ENCODE results near the gene ARMH1.
A peak's percentile ranks its signal among the peaks of the same experiment; 100 is the strongest.

ARMH1 gene

DNA sequence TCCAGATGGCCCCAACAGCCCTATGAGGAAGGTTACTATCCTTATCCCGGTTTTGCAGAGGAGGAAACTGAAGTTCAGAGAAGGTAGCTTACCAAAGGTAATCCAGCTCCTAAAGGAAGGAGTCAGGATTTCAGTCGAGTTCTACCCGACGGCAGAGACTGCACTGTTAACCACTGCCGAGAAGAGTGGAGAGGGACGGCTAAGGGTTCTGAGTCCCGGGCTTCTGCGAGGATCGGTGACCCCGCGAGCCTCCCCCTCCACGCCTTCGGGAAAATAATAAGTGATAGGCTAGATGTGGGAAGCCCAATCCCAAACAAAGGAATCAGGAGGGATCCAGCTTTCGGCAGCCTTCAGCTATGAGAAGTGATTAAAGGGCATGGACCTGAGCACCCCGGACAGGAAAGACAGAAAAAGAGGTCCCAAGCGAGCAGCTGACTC, 820 bp upstream of the ARMH1 start:
- no peaks in the 10 kb centered on the region for H3K9me3 ChIP-seq (ENCODE audit: control insufficient read depth, insufficient read depth, low read depth, low read length)
- H3K4me1 ChIP-seq (ENCODE audit: control insufficient read depth, insufficient read depth, low read length) = peaks cover 35% of the 10 kb centered on the region
- H3K36me3 ChIP-seq (ENCODE audit: control insufficient read depth, insufficient read depth, low read length) = no peaks in the 10 kb centered on the region
- peak overlapping the region; percentile 62 for H3K9ac ChIP-seq (ENCODE audit: low read length)
- no peak overlapping the region; the same call in 1 of the 2 replicates for H3K27ac ChIP-seq (ENCODE audit: low read depth, low read length)
- no peaks in the 10 kb centered on the region for H3K27me3 ChIP-seq (ENCODE audit: control insufficient read depth, insufficient read depth, low read length)
- H3K4me3 ChIP-seq (ENCODE audit: low read depth, low read length) = peak overlapping the region; percentile 85

DNA sequence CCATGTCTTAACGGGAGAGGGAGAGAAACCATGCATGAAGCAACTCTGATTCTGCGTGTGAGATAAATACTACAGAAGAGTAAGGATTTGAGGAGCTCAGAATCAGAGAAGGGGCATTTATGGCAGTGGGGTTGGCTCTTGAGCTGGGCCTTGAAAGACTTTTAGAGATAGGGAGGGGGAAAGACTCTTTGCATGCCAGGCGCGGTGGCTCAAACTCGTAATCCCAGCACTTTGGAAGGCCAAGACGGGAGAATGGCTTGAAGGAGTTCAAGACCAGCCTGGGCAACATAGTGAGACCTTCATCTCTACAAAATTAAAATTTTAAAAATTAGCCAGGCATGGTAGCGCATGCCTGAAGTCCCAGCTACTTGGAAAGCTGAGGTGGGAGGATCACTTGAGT, 672 bp downstream of the ARMH1 start:
- Histone ChIP-seq H3K4me3 (ENCODE audit: low read depth, low read length) (peak overlapping the region; percentile 85), H3K9me3 (ENCODE audit: control insufficient read depth, insufficient read depth, low read depth, low read length) (no peaks in the 10 kb centered on the region), H3K27ac (ENCODE audit: low read depth, low read length) (no peak overlapping the region), H3K27me3 (ENCODE audit: control insufficient read depth, insufficient read depth, low read length) (no peaks in the 10 kb centered on the region), H3K36me3 (ENCODE audit: control insufficient read depth, insufficient read depth, low read length) (no peaks in the 10 kb centered on the region), H3K4me1 (ENCODE audit: control insufficient read depth, insufficient read depth, low read length) (peaks cover 35% of the 10 kb centered on the region), H3K9ac (ENCODE audit: low read length) (no peak overlapping the region)

DNA sequence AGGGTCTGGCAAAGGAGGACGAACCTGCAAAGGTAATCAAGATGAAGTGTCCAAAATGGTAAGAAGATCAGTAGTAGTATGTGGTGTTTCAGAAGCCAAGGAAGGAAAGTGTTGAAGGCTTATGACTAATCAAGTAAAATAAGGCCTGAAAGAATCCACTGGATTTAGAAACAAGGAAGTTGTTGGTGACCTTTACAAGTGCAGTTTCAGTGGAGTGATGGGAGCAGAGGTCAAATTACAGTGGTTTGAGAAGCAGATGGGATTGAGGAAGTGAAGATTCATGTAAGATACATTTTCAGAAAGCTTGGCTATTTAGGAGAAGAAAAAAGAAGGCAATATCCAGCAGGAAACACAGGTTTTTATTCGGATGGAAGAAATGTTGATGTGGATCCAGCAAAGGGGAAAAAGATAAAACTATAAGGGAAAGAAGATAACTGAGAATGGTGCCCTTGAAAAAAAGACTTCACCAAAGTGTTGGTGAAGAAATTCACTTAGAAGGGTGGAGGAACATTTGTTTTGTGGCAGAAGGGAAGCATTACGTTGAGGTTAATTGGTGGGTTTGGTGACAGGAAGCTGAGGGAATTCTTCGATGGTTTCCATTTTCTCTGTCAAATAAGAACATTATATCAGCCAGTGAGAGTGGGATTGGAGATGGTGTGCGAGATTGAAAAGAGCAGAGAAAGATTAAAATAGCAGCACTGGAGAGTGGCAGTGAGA, 2.1 kb downstream of the ARMH1 start:
- Histone ChIP-seq H3K36me3 (ENCODE audit: control insufficient read depth, insufficient read depth, low read length) (no peaks in the 10 kb centered on the region), H3K27me3 (ENCODE audit: control insufficient read depth, insufficient read depth, low read length) (no peaks in the 10 kb centered on the region), H3K4me3 (ENCODE audit: low read depth, low read length) (no peak overlapping the region), H3K4me1 (ENCODE audit: control insufficient read depth, insufficient read depth, low read length) (peaks cover 38% of the 10 kb centered on the region), H3K9me3 (ENCODE audit: control insufficient read depth, insufficient read depth, low read depth, low read length) (no peaks in the 10 kb centered on the region), H3K27ac (ENCODE audit: low read depth, low read length) (no peak overlapping the region), H3K9ac (ENCODE audit: low read length) (no peak overlapping the region)

DNA sequence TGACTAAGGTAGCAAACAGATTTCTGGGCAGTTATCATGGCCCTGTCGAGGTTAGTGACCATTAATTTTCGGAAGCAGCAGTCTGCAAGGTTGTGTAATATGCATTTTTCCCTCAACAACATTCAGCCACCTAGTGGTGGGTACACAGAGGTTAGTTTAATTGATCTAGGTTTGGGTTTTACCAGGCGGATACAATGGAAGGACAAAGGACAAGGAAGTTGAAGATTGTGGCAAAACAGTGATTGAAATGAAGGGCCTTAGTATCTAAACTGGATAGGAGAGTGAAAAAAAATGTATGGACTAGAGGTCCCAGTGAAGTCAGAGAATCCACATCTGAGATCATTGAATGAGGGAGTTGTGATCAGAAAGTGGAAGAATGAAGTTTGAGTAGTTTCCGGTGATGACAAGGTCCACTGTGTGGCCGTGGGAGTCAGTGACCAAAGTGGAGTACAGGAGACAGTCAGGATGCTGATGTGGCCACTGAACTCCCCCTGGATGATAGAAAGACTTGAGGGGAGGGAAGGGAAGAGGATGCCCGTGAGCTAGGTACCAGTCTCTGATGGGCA, 2.8 kb downstream of the ARMH1 start:
- H3K27me3 ChIP-seq (ENCODE audit: control insufficient read depth, insufficient read depth, low read length) = no peaks in the 10 kb centered on the region
- H3K36me3 ChIP-seq (ENCODE audit: control insufficient read depth, insufficient read depth, low read length) = no peaks in the 10 kb centered on the region
- peaks cover 40% of the 10 kb centered on the region for H3K4me1 ChIP-seq (ENCODE audit: control insufficient read depth, insufficient read depth, low read length)
- no peak overlapping the region for H3K9ac ChIP-seq (ENCODE audit: low read length)
- no peak overlapping the region for H3K4me3 ChIP-seq (ENCODE audit: low read depth, low read length)
- H3K9me3 ChIP-seq (ENCODE audit: control insufficient read depth, insufficient read depth, low read depth, low read length) = no peaks in the 10 kb centered on the region
- no peak overlapping the region for H3K27ac ChIP-seq (ENCODE audit: low read depth, low read length)

DNA sequence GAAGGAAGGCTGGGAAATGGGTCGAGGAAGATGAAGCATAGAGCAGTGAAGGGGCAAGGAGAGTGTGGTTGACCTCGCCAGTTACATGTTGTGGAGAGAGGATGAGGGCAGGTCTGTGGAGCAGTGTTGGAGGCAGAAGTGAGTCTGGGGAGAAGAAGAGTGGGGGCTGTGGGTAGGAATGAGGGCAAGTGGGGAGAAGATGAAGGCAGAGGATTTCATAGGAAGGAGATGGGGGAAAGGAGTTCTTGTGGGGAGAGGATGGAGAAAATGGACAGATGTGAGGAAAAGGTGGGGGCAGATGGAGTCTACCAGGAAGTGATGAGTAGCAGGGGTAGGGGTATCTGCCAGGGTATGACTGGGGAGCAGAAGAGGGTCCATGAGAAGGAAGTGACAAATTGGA, 3.6 kb downstream of the ARMH1 start:
- Histone ChIP-seq H3K4me3 (ENCODE audit: low read depth, low read length) (no peak overlapping the region), H3K36me3 (ENCODE audit: control insufficient read depth, insufficient read depth, low read length) (no peaks in the 10 kb centered on the region), H3K9me3 (ENCODE audit: control insufficient read depth, insufficient read depth, low read depth, low read length) (no peaks in the 10 kb centered on the region), H3K27ac (ENCODE audit: low read depth, low read length) (no peak overlapping the region), H3K9ac (ENCODE audit: low read length) (no peak overlapping the region), H3K27me3 (ENCODE audit: control insufficient read depth, insufficient read depth, low read length) (no peaks in the 10 kb centered on the region), H3K4me1 (ENCODE audit: control insufficient read depth, insufficient read depth, low read length) (peaks cover 32% of the 10 kb centered on the region)

DNA sequence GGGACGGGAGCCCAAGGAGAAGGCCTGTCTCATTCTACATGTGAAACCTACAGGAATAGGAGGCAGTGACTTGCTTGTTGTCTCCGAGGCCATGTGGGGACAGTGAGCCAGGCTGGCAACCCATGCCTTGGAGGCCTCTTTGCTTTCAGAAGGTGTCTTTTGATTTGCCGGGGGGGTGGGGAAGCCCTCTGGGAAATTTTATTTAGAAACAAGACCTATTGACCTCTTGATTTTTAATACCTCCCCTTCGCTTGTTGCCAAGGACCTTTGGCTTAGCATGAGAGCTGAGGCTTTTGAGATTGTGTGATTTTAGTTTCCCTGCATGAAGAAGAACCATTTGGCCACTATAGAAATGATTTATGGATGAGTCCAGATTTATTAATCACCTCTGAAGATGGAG, 4.1 kb downstream of the ARMH1 start:
- H3K4me1 ChIP-seq (ENCODE audit: control insufficient read depth, insufficient read depth, low read length) = peaks cover 27% of the 10 kb centered on the region

DNA sequence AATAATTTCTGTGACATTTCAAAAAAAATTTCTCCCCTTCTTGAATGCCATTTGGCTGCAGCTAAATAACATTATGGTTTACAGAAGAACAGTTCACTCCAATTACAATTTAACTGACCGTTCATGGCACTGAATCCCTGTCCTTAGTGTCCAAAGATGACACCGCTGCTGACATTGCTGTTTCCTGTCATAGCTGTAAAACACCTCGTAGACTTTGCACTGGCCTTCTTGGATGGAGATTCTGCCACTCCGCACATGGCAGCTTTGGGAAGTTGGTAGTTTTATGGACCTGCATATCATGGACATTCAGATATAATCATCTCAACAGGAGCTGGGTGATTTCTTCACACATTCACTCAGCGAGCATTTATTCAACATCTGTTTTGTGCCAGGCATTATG, 5.0 kb downstream of the ARMH1 start:
- no peak overlapping the region for H3K9ac ChIP-seq (ENCODE audit: low read length)
- H3K27me3 ChIP-seq (ENCODE audit: control insufficient read depth, insufficient read depth, low read length) = no peaks in the 10 kb centered on the region
- no peaks in the 10 kb centered on the region for H3K36me3 ChIP-seq (ENCODE audit: control insufficient read depth, insufficient read depth, low read length)
- H3K9me3 ChIP-seq (ENCODE audit: control insufficient read depth, insufficient read depth, low read depth, low read length) = no peaks in the 10 kb centered on the region
- peaks cover 28% of the 10 kb centered on the region for H3K4me1 ChIP-seq (ENCODE audit: control insufficient read depth, insufficient read depth, low read length)
- no peak overlapping the region for H3K4me3 ChIP-seq (ENCODE audit: low read depth, low read length)
- H3K27ac ChIP-seq (ENCODE audit: low read depth, low read length) = no peak overlapping the region

More for the DNA sequence above, 4.1 kb downstream of the ARMH1 start:
- no peaks in the 10 kb centered on the region for H3K9me3 ChIP-seq (ENCODE audit: control insufficient read depth, insufficient read depth, low read depth, low read length)
- no peak overlapping the region for H3K4me3 ChIP-seq (ENCODE audit: low read depth, low read length)
- no peaks in the 10 kb centered on the region for H3K27me3 ChIP-seq (ENCODE audit: control insufficient read depth, insufficient read depth, low read length)
- H3K36me3 ChIP-seq (ENCODE audit: control insufficient read depth, insufficient read depth, low read length) = no peaks in the 10 kb centered on the region
- H3K9ac ChIP-seq (ENCODE audit: low read length) = no peak overlapping the region
- H3K27ac ChIP-seq (ENCODE audit: low read depth, low read length) = no peak overlapping the region

DNA sequence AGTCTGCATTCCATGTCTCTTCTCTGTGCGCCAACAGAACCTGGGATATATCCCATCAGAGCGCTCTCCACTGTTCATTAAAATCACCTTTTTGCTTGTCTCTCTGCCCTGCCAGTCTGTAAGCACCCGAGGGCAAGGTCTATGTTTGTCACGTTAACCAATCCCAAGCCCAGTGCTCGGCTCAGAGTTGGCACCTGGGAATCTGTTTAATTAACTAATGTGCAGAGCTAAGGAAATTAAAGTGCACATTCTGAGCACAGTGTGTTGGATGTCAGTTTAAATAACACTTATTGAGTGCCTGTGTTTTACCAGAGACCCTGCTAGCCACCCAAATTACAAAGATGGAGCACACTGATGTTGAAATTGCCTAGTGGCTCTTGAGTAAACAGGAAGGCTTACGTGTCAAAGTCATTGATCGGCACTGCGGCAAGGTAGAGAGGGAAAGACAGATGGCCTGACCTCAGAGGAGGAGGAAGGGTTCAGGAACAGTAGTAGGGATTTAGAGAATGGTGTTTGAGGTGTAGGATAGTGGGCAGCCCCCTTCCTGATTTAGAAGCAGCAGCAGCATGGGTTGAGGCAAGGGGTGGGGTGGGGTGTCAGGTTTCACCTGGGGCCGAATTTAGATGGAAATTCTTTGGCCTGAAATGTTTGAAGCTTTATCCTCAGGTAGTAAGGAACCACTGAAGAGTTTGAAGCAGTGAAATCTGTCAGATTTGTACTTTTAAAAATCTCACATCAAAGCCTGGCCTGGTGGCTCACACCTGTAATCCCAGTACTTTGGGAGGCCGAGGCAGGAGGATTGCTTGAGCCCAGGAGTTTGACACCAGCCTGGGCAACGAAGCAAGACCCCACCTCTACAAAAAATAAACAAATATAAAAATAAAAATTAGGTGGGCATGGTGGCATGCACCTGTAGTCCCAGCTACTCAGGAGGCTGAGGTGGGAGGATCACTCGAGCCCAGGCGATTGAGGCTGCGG, 7.7 kb downstream of the ARMH1 start:
- no peaks in the 10 kb centered on the region for H3K36me3 ChIP-seq (ENCODE audit: control insufficient read depth, insufficient read depth, low read length)
- H3K4me3 ChIP-seq (ENCODE audit: low read depth, low read length) = peak overlapping the region; percentile 5; the same call in 1 of the 2 replicates
- H3K9me3 ChIP-seq (ENCODE audit: control insufficient read depth, insufficient read depth, low read depth, low read length) = no peaks in the 10 kb centered on the region
- H3K27ac ChIP-seq (ENCODE audit: low read depth, low read length) = no peak overlapping the region
- no peak overlapping the region for H3K9ac ChIP-seq (ENCODE audit: low read length)
- H3K27me3 ChIP-seq (ENCODE audit: control insufficient read depth, insufficient read depth, low read length) = no peaks in the 10 kb centered on the region
- peaks cover 18% of the 10 kb centered on the region for H3K4me1 ChIP-seq (ENCODE audit: control insufficient read depth, insufficient read depth, low read length)

DNA sequence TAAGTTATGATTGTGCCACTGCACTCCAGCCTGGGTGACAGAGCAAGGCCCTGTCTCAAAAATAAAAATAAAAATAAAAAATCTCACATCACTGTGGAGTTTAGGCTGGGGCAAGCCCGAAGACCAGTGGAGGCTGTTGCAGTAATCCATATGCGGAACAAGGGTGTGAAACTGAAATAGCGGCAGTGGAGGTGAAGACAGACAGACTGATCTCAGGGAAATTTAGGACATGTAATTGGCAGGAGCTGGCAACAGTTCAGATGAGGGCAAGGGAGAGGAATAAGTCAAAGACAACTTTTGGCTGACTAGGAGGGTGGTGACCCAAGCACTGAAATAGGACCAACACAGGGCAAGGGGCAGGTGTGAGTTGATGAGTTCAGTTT, 8.4 kb downstream of the ARMH1 start:
- no peak overlapping the region for H3K9ac ChIP-seq (ENCODE audit: low read length)
- no peak overlapping the region for H3K4me3 ChIP-seq (ENCODE audit: low read depth, low read length)
- no peak overlapping the region for H3K27ac ChIP-seq (ENCODE audit: low read depth, low read length)
- H3K36me3 ChIP-seq (ENCODE audit: control insufficient read depth, insufficient read depth, low read length) = no peaks in the 10 kb centered on the region
- no peaks in the 10 kb centered on the region for H3K27me3 ChIP-seq (ENCODE audit: control insufficient read depth, insufficient read depth, low read length)
- H3K9me3 ChIP-seq (ENCODE audit: control insufficient read depth, insufficient read depth, low read depth, low read length) = no peaks in the 10 kb centered on the region
- peaks cover 15% of the 10 kb centered on the region for H3K4me1 ChIP-seq (ENCODE audit: control insufficient read depth, insufficient read depth, low read length)

DNA sequence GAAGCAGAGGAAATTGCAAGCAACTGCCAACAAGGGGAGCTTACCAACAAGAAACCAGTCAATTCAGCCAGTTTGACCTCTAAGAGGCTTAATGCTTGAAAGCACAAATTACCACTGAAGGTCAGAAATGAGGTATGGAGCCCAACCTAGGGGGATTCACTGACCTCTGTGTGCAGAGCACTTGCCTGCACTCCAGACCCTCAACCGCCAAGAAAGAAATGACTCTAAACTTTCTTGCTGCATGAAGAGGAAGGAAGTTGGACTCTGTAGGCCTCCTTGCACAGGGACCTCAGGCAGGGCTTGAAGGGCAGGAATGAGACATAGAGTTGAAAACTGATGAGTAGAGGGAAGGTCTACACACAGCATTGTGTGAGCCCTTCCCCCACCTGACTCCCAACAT, 10.0 kb downstream of the ARMH1 start:
- H3K9me3 ChIP-seq (ENCODE audit: control insufficient read depth, insufficient read depth, low read depth, low read length) = no peaks in the 10 kb centered on the region
- no peak overlapping the region for H3K27ac ChIP-seq (ENCODE audit: low read depth, low read length)
- H3K4me1 ChIP-seq (ENCODE audit: control insufficient read depth, insufficient read depth, low read length) = peaks cover 26% of the 10 kb centered on the region
- no peak overlapping the region for H3K9ac ChIP-seq (ENCODE audit: low read length)
- H3K4me3 ChIP-seq (ENCODE audit: low read depth, low read length) = no peak overlapping the region
- no peaks in the 10 kb centered on the region for H3K27me3 ChIP-seq (ENCODE audit: control insufficient read depth, insufficient read depth, low read length)
- H3K36me3 ChIP-seq (ENCODE audit: control insufficient read depth, insufficient read depth, low read length) = no peaks in the 10 kb centered on the region

DNA sequence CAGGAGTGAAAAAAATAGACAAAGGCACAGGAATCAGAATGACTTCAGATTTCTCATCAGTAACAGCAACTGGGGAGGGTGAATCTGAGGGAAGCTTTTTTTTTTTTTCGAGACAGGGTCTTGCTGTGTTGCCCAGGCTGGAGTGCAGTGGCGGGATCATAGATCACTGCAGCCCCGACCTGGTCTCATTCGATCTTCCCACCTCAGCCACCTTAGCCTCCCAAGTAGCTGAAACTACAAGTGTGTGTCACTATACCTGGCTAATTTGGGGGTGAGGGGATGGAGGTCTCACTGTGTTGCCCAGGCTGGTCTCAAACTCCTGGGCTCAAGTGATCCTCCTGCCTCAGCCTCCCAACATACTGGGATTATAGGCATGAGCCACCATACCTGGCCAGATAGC, 10.7 kb downstream of the ARMH1 start:
- Histone ChIP-seq H3K36me3 (ENCODE audit: control insufficient read depth, insufficient read depth, low read length) (no peaks in the 10 kb centered on the region), H3K27ac (ENCODE audit: low read depth, low read length) (no peak overlapping the region), H3K4me1 (ENCODE audit: control insufficient read depth, insufficient read depth, low read length) (peaks cover 28% of the 10 kb centered on the region), H3K4me3 (ENCODE audit: low read depth, low read length) (no peak overlapping the region), H3K9me3 (ENCODE audit: control insufficient read depth, insufficient read depth, low read depth, low read length) (no peaks in the 10 kb centered on the region), H3K27me3 (ENCODE audit: control insufficient read depth, insufficient read depth, low read length) (no peaks in the 10 kb centered on the region), H3K9ac (ENCODE audit: low read length) (no peak overlapping the region)

Data from HUES6 (cell line).